Measurements from ENCODE around the gene B3GAT3.

DNA sequence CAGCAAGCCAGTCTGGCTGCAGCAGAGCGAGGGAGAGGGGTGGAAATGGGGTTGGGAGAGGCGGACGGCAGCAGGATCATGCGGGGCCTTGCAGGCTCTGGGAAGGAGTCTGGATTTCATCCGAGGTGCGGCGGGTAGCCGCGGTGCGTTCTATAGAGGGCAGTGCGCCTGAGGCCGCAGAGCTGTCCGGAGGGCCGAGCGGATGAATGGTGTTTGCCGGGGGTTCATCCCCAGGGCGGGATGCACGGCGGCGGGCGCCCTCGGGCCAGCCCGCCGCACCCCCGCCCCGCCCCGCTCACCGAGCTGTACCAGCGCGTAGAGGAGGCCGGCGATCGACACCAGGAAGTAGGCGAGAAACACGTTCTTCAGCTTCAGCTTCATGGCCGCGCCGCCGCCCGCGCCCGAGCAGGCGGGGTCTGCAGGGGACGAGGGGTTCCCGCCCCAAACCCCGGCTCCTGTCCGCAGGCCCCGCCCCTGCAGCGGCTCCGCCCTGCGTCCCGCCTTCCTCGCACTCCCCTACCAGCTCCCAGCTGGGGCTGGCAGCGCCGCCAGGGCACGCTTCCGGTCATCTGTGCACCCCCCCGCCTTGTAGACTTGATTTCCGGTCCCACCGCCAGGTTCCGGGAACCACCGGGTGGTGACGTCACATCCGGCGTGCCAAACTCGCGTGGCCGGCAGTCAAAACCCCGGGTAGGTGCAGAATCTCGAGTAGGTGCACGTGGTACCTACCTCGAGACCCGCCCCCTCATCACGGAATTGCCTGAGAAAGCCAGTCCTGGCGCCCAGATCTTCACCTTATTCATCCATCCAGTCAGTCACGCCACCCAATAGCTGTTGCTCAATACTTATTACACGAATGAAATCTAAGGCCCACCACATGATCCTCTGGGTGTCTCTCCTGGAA is at the start of gene B3GAT3:
- TF ChIP-seq POLR2A (IDR thresholded peaks at IDR 0.05) = peak; percentile 77 to 79
- TF ChIP-seq, protein P1, sequence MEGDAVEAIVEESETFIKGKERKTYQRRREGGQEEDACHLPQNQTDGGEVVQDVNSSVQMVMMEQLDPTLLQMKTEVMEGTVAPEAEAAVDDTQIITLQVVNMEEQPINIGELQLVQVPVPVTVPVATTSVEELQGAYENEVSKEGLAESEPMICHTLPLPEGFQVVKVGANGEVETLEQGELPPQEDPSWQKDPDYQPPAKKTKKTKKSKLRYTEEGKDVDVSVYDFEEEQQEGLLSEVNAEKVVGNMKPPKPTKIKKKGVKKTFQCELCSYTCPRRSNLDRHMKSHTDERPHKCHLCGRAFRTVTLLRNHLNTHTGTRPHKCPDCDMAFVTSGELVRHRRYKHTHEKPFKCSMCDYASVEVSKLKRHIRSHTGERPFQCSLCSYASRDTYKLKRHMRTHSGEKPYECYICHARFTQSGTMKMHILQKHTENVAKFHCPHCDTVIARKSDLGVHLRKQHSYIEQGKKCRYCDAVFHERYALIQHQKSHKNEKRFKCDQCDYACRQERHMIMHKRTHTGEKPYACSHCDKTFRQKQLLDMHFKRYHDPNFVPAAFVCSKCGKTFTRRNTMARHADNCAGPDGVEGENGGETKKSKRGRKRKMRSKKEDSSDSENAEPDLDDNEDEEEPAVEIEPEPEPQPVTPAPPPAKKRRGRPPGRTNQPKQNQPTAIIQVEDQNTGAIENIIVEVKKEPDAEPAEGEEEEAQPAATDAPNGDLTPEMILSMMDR (IDR thresholded peaks at IDR 0.05) = peak in 3 of 4 experiments; percentile 34 to 39 (median 37)
- no peak for TF ChIP-seq EP300 (IDR thresholded peaks at IDR 0.05)
- peak; percentile 97 for TF ChIP-seq POLR2AphosphoS5 (IDR thresholded peaks at IDR 0.05)
